ENCODE results near the gene CDT1.

DNA sequence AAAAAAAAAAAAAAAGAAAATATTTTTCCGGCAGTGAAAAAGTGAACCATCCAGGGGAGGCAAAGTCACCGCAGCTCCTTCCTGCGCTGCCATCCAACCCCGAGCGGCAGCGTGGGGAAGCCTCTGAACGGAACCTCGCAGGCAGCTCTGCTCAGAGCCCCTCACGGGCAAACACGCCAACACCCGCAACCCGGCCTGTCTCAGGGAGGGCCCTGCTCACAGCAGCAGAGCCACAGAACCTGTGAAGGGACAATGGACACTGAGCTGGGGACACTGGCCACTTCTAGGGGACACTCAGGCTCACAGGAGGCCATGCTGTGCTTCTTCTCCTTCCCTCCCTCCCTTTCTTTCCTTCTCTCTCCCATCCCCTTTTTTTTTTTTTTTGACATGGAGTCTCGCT lies 29.5 kb downstream of the CDT1 start:
- TF ChIP-seq, protein P1, sequence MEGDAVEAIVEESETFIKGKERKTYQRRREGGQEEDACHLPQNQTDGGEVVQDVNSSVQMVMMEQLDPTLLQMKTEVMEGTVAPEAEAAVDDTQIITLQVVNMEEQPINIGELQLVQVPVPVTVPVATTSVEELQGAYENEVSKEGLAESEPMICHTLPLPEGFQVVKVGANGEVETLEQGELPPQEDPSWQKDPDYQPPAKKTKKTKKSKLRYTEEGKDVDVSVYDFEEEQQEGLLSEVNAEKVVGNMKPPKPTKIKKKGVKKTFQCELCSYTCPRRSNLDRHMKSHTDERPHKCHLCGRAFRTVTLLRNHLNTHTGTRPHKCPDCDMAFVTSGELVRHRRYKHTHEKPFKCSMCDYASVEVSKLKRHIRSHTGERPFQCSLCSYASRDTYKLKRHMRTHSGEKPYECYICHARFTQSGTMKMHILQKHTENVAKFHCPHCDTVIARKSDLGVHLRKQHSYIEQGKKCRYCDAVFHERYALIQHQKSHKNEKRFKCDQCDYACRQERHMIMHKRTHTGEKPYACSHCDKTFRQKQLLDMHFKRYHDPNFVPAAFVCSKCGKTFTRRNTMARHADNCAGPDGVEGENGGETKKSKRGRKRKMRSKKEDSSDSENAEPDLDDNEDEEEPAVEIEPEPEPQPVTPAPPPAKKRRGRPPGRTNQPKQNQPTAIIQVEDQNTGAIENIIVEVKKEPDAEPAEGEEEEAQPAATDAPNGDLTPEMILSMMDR (IDR thresholded peaks at IDR 0.05): no peak
- no peak for TF ChIP-seq POLR2A (IDR thresholded peaks at IDR 0.05)
- no peak for TF ChIP-seq POLR2AphosphoS5 (IDR thresholded peaks at IDR 0.05; ENCODE audit: insufficient read depth in 1 of 2, low read depth in 1 of 2)

Data from vagina (tissue), 2 donors.